Lower leg skin (tissue), 3 donors: ENCODE results near the gene MAML1.

Source experiments
- POLR2A ChIP-seq, 2 donors: fragments of 450-650 bp; IDR thresholded peaks; one replicate each; pipeline ENCODE4 v1.6.1; 2016 to 2017; ENCODE audit warnings: antibody characterized with exemption in 2 of 2, mild to moderate bottlenecking in 1 of 2, moderate library complexity in 1 of 2
- TF ChIP-seq, protein P1 (sequence below), 3 donors: fragments of 450-650 bp; IDR thresholded peaks; one replicate each; pipeline ENCODE4 v1.5.1; 2016; ENCODE audit warnings: antibody characterized with exemption in 3 of 3, mild to moderate bottlenecking in 3 of 3, moderate library complexity in 2 of 3

- TF ChIP-seq, protein P1, sequence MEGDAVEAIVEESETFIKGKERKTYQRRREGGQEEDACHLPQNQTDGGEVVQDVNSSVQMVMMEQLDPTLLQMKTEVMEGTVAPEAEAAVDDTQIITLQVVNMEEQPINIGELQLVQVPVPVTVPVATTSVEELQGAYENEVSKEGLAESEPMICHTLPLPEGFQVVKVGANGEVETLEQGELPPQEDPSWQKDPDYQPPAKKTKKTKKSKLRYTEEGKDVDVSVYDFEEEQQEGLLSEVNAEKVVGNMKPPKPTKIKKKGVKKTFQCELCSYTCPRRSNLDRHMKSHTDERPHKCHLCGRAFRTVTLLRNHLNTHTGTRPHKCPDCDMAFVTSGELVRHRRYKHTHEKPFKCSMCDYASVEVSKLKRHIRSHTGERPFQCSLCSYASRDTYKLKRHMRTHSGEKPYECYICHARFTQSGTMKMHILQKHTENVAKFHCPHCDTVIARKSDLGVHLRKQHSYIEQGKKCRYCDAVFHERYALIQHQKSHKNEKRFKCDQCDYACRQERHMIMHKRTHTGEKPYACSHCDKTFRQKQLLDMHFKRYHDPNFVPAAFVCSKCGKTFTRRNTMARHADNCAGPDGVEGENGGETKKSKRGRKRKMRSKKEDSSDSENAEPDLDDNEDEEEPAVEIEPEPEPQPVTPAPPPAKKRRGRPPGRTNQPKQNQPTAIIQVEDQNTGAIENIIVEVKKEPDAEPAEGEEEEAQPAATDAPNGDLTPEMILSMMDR (IDR thresholded peaks at IDR 0.05), result no peak
- no peak for TF ChIP-seq POLR2A (IDR thresholded peaks at IDR 0.05)
These were observed 41.8 kb downstream of the MAML1 start for GRCh38 chr5:179774442-179774841.
